Measurements from ENCODE around the gene CLRN3.

DNA sequence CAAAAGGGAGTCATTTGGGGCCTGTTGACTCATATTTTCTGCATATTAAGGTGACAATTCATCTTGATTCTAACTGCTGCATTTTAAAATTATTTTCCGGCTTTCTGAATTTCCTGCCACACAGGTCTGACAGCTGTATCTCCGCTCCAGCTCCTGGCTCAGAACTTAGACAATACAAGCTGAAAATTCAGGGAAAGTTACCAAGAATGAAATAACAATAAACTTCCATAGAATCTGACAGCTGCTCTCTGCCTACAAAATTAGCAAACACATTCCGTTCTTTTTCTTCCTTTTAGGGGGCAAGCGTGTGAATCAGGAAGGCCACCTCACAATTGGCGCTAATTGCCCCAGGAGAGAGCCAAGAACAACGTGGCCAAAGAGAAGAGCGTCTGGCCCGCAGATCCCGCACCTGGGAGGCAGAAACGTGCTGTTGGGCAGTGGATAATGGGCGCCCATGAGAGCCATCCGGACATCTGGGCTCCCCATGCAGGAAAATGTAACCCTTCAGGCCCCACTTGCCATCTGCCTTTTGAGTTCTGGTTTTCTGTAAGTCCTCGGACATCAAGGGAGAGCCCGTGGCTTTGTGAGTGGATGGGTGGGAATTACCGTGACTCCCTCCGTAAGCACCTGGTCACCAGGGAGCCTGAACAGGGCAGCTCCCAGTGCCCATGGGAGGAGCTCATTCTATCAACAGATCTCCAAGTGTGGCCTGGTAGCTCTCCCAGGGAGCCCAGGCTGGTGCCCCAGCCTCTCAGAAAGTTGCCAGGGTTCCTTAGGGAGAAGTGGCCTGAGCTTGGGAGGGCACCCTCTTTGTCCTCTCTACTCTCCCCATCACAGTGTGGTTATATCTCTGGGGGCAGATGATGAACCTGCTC is 5.0 kb downstream of the CLRN3 start:
- TF ChIP-seq MTF1 (CRISPR knock-in tag; IDR thresholded peaks at IDR 0.05; ENCODE audit: borderline replicate concordance) = no peak
- TF ChIP-seq TCFL5 (CRISPR knock-in tag; conservative IDR thresholded peaks at IDR 0.05) = no peak
- no peak for TF ChIP-seq TEAD4 (IDR thresholded peaks at IDR 0.05; ENCODE audit: low read length)
- TF ChIP-seq TEAD4 (CRISPR knock-in tag; IDR thresholded peaks at IDR 0.05; ENCODE audit: borderline replicate concordance) = no peak
- no peak for TF ChIP-seq SETDB1 (IDR thresholded peaks at IDR 0.05; ENCODE audit: low read length)
- no peak for TF ChIP-seq EZH2 (IDR thresholded peaks at IDR 0.05; ENCODE audit: borderline replicate concordance, low read depth, low read length)
- no peak for TF ChIP-seq CHD1 (IDR thresholded peaks at IDR 0.05; ENCODE audit: low read length)
